Measurements from ENCODE around the gene POMT2. TPM values are rescaled to one million over a fixed set of nuclear protein-coding genes. Genes with fewer than 3 reads are reported as not detected.

Gene POMT2
- total RNA-seq, 4 donors from 2014 or later, result 6.2 to 33.0 (median 13.9) TPM

DNA sequence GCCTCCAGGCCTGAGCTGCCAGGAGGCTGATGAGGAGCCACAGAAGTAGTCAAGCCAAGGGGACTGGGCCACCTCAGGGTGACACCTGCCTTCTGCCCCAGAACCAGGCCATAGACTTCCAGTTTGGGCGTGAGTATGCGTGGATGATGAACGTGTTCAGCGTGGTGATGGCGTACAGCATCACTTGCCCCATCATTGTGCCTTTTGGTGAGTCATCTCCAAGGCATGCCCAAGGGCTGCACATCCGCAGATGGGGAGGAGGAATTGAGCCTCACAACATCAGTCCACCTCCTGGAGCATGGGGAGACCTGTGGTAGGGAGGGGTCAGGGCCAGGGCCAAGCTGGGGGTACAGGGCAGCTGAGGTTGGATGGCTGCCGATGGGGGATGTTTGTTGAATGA lies 72.0 kb downstream of the POMT2 start:
- TF ChIP-seq, protein P1, sequence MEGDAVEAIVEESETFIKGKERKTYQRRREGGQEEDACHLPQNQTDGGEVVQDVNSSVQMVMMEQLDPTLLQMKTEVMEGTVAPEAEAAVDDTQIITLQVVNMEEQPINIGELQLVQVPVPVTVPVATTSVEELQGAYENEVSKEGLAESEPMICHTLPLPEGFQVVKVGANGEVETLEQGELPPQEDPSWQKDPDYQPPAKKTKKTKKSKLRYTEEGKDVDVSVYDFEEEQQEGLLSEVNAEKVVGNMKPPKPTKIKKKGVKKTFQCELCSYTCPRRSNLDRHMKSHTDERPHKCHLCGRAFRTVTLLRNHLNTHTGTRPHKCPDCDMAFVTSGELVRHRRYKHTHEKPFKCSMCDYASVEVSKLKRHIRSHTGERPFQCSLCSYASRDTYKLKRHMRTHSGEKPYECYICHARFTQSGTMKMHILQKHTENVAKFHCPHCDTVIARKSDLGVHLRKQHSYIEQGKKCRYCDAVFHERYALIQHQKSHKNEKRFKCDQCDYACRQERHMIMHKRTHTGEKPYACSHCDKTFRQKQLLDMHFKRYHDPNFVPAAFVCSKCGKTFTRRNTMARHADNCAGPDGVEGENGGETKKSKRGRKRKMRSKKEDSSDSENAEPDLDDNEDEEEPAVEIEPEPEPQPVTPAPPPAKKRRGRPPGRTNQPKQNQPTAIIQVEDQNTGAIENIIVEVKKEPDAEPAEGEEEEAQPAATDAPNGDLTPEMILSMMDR (IDR thresholded peaks at IDR 0.05; ENCODE audit: low read depth), result no peak

DNA sequence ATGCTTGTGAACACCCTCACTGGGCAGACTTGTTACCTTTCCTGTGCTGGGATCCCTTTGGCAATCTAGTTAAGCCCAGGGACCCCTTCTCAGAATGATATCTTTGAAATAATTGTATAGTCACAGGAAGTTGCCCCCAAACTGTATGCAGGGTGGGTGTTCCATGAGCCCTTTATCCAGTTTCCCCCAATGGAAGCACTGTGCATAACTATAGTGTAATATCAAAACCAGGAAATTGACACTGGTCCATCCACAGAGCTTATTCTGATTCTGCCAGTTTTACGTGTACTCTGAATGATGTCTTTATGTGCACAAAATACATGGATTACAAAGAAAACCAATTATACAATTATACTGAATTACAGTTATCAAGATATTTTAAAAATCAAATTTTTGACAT lies 73.9 kb downstream of the POMT2 start:
- TF ChIP-seq, protein P1 (IDR thresholded peaks at IDR 0.05; ENCODE audit: low read depth), result no peak

- TF ChIP-seq, protein P1 (IDR thresholded peaks at IDR 0.05; ENCODE audit: low read depth), result no peak
Observed at GRCh38 chr14:77245820-77246219, 74.9 kb downstream of the POMT2 start.

DNA sequence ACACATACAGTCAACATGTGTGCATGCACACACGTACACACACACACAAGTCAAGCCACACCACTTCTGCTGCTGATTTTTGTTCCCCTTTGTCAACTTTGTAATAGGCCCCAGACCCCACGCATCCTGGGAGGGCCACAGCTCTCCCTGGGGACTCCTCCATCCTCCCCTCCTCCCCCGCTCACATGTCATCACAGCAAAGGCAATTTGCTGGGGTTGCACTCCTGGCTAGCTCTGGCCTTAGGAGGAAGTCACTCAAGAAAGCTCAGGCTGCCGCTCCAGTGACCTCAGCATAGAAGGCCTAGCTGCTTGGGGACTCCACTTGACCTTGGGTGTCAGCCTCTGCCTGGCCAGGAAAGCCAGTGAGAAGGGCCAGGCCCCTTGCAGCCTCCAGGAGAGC lies 76.8 kb downstream of the POMT2 start:
- TF ChIP-seq, protein P1 (IDR thresholded peaks at IDR 0.05; ENCODE audit: low read depth), result no peak

- TF ChIP-seq, protein P1 (IDR thresholded peaks at IDR 0.05; ENCODE audit: low read depth), result no peak
Observed at GRCh38 chr14:77242752-77243151, 77.9 kb downstream of the POMT2 start.

GRCh38 chr14:77241955-77242354 lies 78.7 kb downstream of the POMT2 start:
- TF ChIP-seq, protein P1 (IDR thresholded peaks at IDR 0.05; ENCODE audit: low read depth), result no peak

GRCh38 chr14:77240336-77240915 lies 80.3 kb downstream of the POMT2 start:
- TF ChIP-seq, protein P1 (IDR thresholded peaks at IDR 0.05; ENCODE audit: low read depth), result no peak

Measured in subcutaneous adipose tissue (tissue), 4 donors.